Endothelial cell (in vitro differentiated cells): ENCODE results near the gene DENND1A. TPM values are rescaled to one million over a fixed set of nuclear protein-coding genes. Genes with fewer than 3 reads are reported as not detected.

Experiments used
- DNase-seq: peaks from one replicate; pipeline ENCODE4 v3.0.0; 2021; ENCODE audit warnings: low spot score
- H3K27ac Mint-ChIP-seq: one replicate; pipeline ENCODE4 v1.8.0; 2021; ENCODE audit warnings: mixed read lengths, inconsistent platforms; ENCODE audit not compliant: unreplicated experiment
- H3K27me3 Mint-ChIP-seq: one replicate; pipeline ENCODE4 v1.8.0; 2021; ENCODE audit warnings: mild to moderate bottlenecking, moderate library complexity, mixed read lengths, inconsistent platforms; ENCODE audit not compliant: unreplicated experiment
- H3K36me3 Mint-ChIP-seq: one replicate; pipeline ENCODE4 v1.8.0; 2021; ENCODE audit warnings: mild to moderate bottlenecking, low read depth, mixed read lengths, inconsistent platforms; ENCODE audit not compliant: unreplicated experiment
- H3K4me1 Mint-ChIP-seq: one replicate; pipeline ENCODE4 v1.8.0; 2021; ENCODE audit warnings: mild to moderate bottlenecking, mixed read lengths, inconsistent platforms; ENCODE audit not compliant: unreplicated experiment
- H3K4me3 Mint-ChIP-seq: one replicate; pipeline ENCODE4 v1.8.0; 2021; ENCODE audit warnings: mild to moderate bottlenecking, mixed read lengths, inconsistent platforms; ENCODE audit not compliant: unreplicated experiment
- H3K9me3 Mint-ChIP-seq: one replicate; pipeline ENCODE4 v1.8.0; 2021; ENCODE audit warnings: mixed read lengths, inconsistent platforms; ENCODE audit not compliant: unreplicated experiment
- total RNA-seq: library from RNA; stranded (reverse); fragmentation: NEBNext Ultra II Directional; extraction: Animal tissue kit (Norgen Biotek cat#: 25700); gene quantifications from one replicate; pipeline ENCODE4 v1.2.1, GENCODE V29; 2021; ENCODE audit not compliant: unreplicated experiment
- TF ChIP-seq, protein P1 (sequence below): fragments of 200-600 bp; sonication (generic); IDR thresholded peaks from one replicate; pipeline ENCODE4 v1.5.0; 2021; ENCODE audit warnings: antibody characterized with exemption; ENCODE audit not compliant: unreplicated experiment

Gene DENND1A
- total RNA-seq, 1 donor from 2014 or later: 14.1 TPM

DNA sequence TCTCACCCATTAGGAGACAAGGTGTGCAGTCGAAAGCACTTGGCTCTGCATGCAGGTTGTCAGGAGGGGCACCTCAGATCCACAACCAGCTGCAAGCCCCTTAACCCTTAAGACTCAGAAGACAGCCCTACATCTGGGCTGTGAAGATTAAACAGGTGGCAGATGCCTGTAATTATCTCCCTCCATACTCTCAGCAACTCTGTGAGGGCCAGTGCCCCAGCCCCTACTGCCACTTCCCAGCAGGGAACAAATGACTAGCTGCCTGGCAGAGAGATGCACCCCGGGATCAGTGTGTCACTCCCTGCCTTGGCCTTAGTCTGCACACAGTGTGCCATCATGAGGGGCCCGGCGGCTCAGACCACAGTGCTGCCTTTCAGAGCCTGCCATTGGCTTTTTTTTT, 532.0 kb downstream of the DENND1A start:
- no peak for DNase-seq
- H3K4me3 Mint-ChIP-seq: no peak overlapping the region
- no peak overlapping the region for H3K27ac Mint-ChIP-seq
- TF ChIP-seq, protein P1, sequence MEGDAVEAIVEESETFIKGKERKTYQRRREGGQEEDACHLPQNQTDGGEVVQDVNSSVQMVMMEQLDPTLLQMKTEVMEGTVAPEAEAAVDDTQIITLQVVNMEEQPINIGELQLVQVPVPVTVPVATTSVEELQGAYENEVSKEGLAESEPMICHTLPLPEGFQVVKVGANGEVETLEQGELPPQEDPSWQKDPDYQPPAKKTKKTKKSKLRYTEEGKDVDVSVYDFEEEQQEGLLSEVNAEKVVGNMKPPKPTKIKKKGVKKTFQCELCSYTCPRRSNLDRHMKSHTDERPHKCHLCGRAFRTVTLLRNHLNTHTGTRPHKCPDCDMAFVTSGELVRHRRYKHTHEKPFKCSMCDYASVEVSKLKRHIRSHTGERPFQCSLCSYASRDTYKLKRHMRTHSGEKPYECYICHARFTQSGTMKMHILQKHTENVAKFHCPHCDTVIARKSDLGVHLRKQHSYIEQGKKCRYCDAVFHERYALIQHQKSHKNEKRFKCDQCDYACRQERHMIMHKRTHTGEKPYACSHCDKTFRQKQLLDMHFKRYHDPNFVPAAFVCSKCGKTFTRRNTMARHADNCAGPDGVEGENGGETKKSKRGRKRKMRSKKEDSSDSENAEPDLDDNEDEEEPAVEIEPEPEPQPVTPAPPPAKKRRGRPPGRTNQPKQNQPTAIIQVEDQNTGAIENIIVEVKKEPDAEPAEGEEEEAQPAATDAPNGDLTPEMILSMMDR: no peak
- H3K36me3 Mint-ChIP-seq: no peaks in the 10 kb centered on the region
- peaks cover 6% of the 10 kb centered on the region for H3K4me1 Mint-ChIP-seq
- peaks cover 5% of the 10 kb centered on the region for H3K27me3 Mint-ChIP-seq
- no peaks in the 10 kb centered on the region for H3K9me3 Mint-ChIP-seq

DNA sequence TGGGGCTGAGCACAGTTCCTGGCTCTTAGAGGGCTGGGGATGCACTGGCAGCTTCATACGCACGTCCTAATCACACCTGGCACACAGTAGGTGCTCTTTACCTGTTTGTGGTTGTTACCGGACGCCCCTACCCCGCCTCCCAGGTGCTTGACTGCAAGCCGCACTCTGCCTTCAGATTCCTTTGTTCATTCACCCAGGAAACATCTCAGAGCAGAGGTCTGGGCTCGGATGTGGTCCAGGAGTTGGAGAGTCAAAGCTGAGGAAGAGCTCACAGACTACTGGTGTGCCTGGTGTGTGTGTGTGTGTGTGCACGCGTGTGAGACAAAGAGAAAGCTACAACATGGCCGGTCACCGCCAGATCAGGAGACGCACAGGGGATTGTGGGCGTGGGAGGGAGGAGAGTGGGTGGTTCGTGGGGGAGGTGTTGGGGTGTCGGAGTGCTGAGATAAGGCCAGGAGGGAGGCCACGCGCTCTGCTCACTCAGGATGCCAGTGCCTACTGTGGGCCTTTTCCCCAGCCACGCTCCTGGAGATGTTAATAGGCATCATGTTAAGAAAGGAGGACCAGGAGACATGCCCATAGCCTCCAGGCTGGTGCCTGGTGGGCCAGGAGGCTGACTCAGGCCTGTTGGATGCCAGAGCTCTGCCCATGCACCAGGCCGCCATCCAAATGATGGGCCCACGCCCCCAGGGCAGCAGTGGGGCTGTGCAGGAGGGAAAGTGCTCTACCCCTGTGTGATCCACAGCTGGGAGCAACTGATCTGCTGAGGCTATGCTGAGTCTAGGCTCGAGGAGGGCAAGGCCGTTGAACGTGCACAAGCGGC, 534.0 kb downstream of the DENND1A start:
- H3K36me3 Mint-ChIP-seq: peaks cover 4% of the 10 kb centered on the region
- H3K27ac Mint-ChIP-seq: no peak overlapping the region
- no peak for DNase-seq
- peaks cover 6% of the 10 kb centered on the region for H3K27me3 Mint-ChIP-seq
- H3K9me3 Mint-ChIP-seq: no peaks in the 10 kb centered on the region
- H3K4me3 Mint-ChIP-seq: no peak overlapping the region
- H3K4me1 Mint-ChIP-seq: peaks cover 6% of the 10 kb centered on the region
- TF ChIP-seq, protein P1: no peak

GRCh38 chr9:123395276-123395688, 534.6 kb downstream of the DENND1A start:
- TF ChIP-seq, protein P1: no peak
- no peaks in the 10 kb centered on the region for H3K9me3 Mint-ChIP-seq
- H3K4me3 Mint-ChIP-seq: no peak overlapping the region
- peaks cover 4% of the 10 kb centered on the region for H3K36me3 Mint-ChIP-seq
- no peak overlapping the region for H3K27ac Mint-ChIP-seq
- peaks cover 6% of the 10 kb centered on the region for H3K4me1 Mint-ChIP-seq
- H3K27me3 Mint-ChIP-seq: peaks cover 6% of the 10 kb centered on the region
- no peak for DNase-seq

- DNase-seq: no peak
- Mint-ChIP-seq H3K9me3 (no peaks in the 10 kb centered on the region), H3K4me1 (peaks cover 6% of the 10 kb centered on the region), H3K27ac (no peak overlapping the region), H3K36me3 (peaks cover 7% of the 10 kb centered on the region), H3K4me3 (no peak overlapping the region), H3K27me3 (peaks cover 6% of the 10 kb centered on the region)
- TF ChIP-seq, protein P1: no peak
Measured at GRCh38 chr9:123394291-123395235, 535.4 kb downstream of the DENND1A start.
